ENCODE results near the gene ODF4.
"Not testable (repeated sequence)": the region's sequence is repeated elsewhere in the genome, so short reads cannot be mapped to it uniquely, and the experiment has no call there.

The ODF4 gene

GRCh38 chr17:8387914-8388651 lies 48.4 kb downstream of the ODF4 start:
- Histone ChIP-seq H3K27me3 (ENCODE audit: insufficient read depth, insufficient read length) (no peaks in the 10 kb centered on the region), H3K36me3 (ENCODE audit: insufficient read depth, insufficient read length, low read length) (no peaks in the 10 kb centered on the region), H3K4me3 (ENCODE audit: insufficient read length, low read depth) (no peak overlapping the region), H3K9ac (ENCODE audit: insufficient read length, low read depth) (no peak overlapping the region), H3K4me1 (ENCODE audit: insufficient read depth, insufficient read length) (peaks cover 4% of the 10 kb centered on the region), H3K9me3 (ENCODE audit: insufficient read depth, low read length) (no peaks in the 10 kb centered on the region)
- no peak for TF ChIP-seq SUZ12 (IDR thresholded peaks at IDR 0.05; ENCODE audit: extremely low read depth, insufficient read depth, insufficient read length)
- TF ChIP-seq ZNF274 (IDR thresholded peaks at IDR 0.05; ENCODE audit: low read depth, low read length): no peak
- no peak for TF ChIP-seq YY1 (IDR thresholded peaks at IDR 0.05; ENCODE audit: insufficient read depth, insufficient read length)
- no peak for DNase-seq (ENCODE audit: low read depth, low spot score)

GRCh38 chr17:8391711-8392110 lies 52.1 kb downstream of the ODF4 start:
- H3K36me3 ChIP-seq (ENCODE audit: insufficient read depth, insufficient read length, low read length): no peaks in the 10 kb centered on the region
- H3K9ac ChIP-seq (ENCODE audit: insufficient read length, low read depth): no peak overlapping the region
- DNase-seq (ENCODE audit: low read depth, low spot score): no peak
- no peak overlapping the region for H3K4me3 ChIP-seq (ENCODE audit: insufficient read length, low read depth)
- H3K9me3 ChIP-seq (ENCODE audit: insufficient read depth, low read length): no peaks in the 10 kb centered on the region
- H3K4me1 ChIP-seq (ENCODE audit: insufficient read depth, insufficient read length): peaks cover 7% of the 10 kb centered on the region
- no peak for TF ChIP-seq ZNF274 (IDR thresholded peaks at IDR 0.05; ENCODE audit: low read depth, low read length)
- TF ChIP-seq SUZ12 (IDR thresholded peaks at IDR 0.05; ENCODE audit: extremely low read depth, insufficient read depth, insufficient read length): no peak
- TF ChIP-seq YY1 (IDR thresholded peaks at IDR 0.05; ENCODE audit: insufficient read depth, insufficient read length): no peak
- H3K27me3 ChIP-seq (ENCODE audit: insufficient read depth, insufficient read length): no peaks in the 10 kb centered on the region

GRCh38 chr17:8392274-8392673 lies 52.6 kb downstream of the ODF4 start:
- DNase-seq (ENCODE audit: low read depth, low spot score): no peak
- Histone ChIP-seq H3K4me1 (ENCODE audit: insufficient read depth, insufficient read length) (peaks cover 7% of the 10 kb centered on the region), H3K36me3 (ENCODE audit: insufficient read depth, insufficient read length, low read length) (no peaks in the 10 kb centered on the region), H3K4me3 (ENCODE audit: insufficient read length, low read depth) (no peak overlapping the region), H3K27me3 (ENCODE audit: insufficient read depth, insufficient read length) (no peaks in the 10 kb centered on the region), H3K9me3 (ENCODE audit: insufficient read depth, low read length) (no peaks in the 10 kb centered on the region), H3K9ac (ENCODE audit: insufficient read length, low read depth) (no peak overlapping the region)
- TF ChIP-seq YY1 (IDR thresholded peaks at IDR 0.05; ENCODE audit: insufficient read depth, insufficient read length): no peak
- no peak for TF ChIP-seq SUZ12 (IDR thresholded peaks at IDR 0.05; ENCODE audit: extremely low read depth, insufficient read depth, insufficient read length)
- no peak for TF ChIP-seq ZNF274 (IDR thresholded peaks at IDR 0.05; ENCODE audit: low read depth, low read length)

DNA sequence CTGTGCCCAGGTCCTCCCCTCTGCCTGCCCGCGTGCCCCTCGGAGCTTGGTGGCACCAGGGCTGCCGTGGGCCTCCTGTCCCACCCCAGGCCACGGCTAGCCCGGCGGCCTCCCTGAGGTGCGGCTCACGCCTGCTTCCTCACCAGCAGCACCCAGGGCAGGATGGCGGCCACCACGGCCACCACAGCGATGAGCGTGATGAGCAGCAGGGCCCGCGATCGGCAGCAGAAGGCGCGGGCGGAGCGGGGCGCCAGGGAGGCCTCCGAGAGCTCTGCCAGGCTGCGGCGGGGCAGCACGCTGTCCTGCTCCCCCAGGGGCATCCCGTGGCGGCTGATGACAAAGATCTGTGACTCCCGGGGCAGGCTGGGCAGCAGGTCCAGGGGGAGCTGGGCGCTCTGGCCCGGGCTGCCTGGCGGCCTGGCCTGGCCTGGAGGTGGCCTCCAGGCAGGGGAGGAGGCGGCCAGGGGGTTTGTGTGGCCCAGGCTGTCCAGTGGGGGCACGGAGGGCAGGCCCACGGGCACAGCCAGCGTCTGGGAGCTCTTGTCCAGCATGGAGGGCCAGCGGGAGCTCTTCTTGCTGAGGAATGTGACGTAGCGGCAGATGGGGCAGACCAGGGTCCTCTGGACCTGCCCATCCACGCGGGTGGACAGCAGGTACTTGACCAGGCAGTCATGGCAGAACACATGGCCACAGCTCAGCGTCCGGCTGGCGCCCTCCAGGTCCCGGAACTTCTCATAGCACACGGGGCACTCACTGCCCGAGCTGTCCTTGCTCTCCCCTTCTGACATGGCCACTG lies 53.2 kb downstream of the ODF4 start:
- Histone ChIP-seq H3K4me1 (ENCODE audit: insufficient read depth, insufficient read length) (peaks cover 7% of the 10 kb centered on the region), H3K27me3 (ENCODE audit: insufficient read depth, insufficient read length) (no peaks in the 10 kb centered on the region), H3K9ac (ENCODE audit: insufficient read length, low read depth) (no peak overlapping the region), H3K9me3 (ENCODE audit: insufficient read depth, low read length) (no peaks in the 10 kb centered on the region), H3K36me3 (ENCODE audit: insufficient read depth, insufficient read length, low read length) (no peaks in the 10 kb centered on the region), H3K4me3 (ENCODE audit: insufficient read length, low read depth) (no peak overlapping the region)
- no peak for TF ChIP-seq SUZ12 (IDR thresholded peaks at IDR 0.05; ENCODE audit: extremely low read depth, insufficient read depth, insufficient read length)
- no peak for TF ChIP-seq ZNF274 (IDR thresholded peaks at IDR 0.05; ENCODE audit: low read depth, low read length)
- TF ChIP-seq YY1 (IDR thresholded peaks at IDR 0.05; ENCODE audit: insufficient read depth, insufficient read length): no peak
- DNase-seq (ENCODE audit: low read depth, low spot score): no peak

DNA sequence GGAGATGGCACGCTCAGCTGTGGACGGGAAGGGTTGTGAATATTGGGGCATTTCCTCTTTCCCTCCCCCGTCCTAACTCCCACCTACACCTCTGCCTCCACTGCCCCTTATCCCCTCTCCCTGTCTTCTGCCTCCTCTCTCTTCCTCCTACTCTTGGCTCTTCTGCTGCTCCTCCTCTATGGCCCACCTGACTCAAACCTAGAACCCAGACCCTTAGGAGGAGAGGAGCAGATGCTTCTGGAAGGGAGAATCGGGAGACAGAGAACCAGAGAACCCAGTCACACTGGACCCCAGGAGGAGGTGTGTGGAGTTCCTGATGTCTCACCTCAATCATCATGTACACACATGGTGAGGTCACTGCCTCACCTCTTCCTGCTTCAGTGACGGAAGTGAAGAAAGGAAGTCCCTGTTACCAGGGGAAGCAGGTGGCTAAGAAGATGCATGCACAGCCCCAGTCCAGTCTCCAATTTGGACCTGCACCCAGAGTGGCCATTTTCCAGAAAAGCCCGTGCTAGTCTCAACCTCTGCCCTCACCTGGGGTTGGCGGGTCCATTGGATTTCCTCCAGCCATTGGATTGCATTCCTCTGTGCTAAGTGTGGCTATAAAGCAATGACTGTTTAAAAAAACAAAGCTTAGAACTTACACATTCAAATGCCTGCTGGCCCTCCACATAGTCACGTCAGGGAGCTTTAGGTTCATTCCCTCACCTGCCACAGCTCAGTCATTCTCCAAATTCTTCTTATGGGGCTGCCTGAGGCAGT lies 54.0 kb downstream of the ODF4 start:
- TF ChIP-seq ZNF274 (IDR thresholded peaks at IDR 0.05; ENCODE audit: low read depth, low read length): no peak
- no peak for TF ChIP-seq SUZ12 (IDR thresholded peaks at IDR 0.05; ENCODE audit: extremely low read depth, insufficient read depth, insufficient read length)
- no peak for TF ChIP-seq YY1 (IDR thresholded peaks at IDR 0.05; ENCODE audit: insufficient read depth, insufficient read length)
- no peaks in the 10 kb centered on the region for H3K9me3 ChIP-seq (ENCODE audit: insufficient read depth, low read length)
- no peaks in the 10 kb centered on the region for H3K27me3 ChIP-seq (ENCODE audit: insufficient read depth, insufficient read length)
- no peak overlapping the region for H3K9ac ChIP-seq (ENCODE audit: insufficient read length, low read depth)
- H3K4me1 ChIP-seq (ENCODE audit: insufficient read depth, insufficient read length): peaks cover 7% of the 10 kb centered on the region
- DNase-seq (ENCODE audit: low read depth, low spot score): no peak
- no peaks in the 10 kb centered on the region for H3K36me3 ChIP-seq (ENCODE audit: insufficient read depth, insufficient read length, low read length)
- H3K4me3 ChIP-seq (ENCODE audit: insufficient read length, low read depth): no peak overlapping the region

DNA sequence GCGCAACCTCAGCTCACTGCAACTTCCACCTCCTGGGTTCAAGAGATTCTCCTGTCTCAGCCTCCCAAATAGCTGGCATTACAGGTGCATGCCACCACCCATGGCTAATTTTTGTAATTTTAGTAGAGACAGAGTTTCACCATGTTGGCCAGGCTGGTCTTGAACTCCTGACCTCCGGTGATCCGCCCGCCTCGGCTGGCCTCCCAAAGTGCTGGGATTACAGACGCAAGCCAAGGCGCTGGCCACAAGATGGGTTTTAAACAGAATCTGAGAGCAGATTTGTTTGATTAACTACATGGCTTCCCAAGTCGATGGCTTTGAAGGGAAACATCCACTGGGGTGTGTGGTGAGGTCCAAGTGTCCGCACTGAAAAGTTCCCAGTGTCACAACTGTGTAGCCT lies 54.9 kb downstream of the ODF4 start:
- H3K36me3 ChIP-seq (ENCODE audit: insufficient read depth, insufficient read length, low read length); H3K9me3 ChIP-seq (ENCODE audit: insufficient read depth, low read length); H3K4me1 ChIP-seq (ENCODE audit: insufficient read depth, insufficient read length); H3K9ac ChIP-seq (ENCODE audit: insufficient read length, low read depth); H3K4me3 ChIP-seq (ENCODE audit: insufficient read length, low read depth); H3K27me3 ChIP-seq (ENCODE audit: insufficient read depth, insufficient read length); DNase-seq (ENCODE audit: low read depth, low spot score): not testable (repeated sequence)

All from NT2/D1 (cell line).